Adrenal gland (tissue), 12 donors: Measurements from ENCODE around the gene MILR1. TPM values are rescaled to one million over a fixed set of nuclear protein-coding genes. Genes with fewer than 3 reads are reported as not detected.

Experiments
- DNase-seq, 7 donors: peaks; one replicate each; pipeline ENCODE4 v3.0.0-alpha.2; 2019 to 2020
- H3K27ac ChIP-seq, 5 donors: fragments of 200-600 bp; sonication (generic) in 4 of 5; 1 replicate in 3 of 5; 2 replicates in 2 of 5; pipeline versions ENCODE4 v1.5.1 to v1.8.0; 2016 to 2020; ENCODE audit warnings: mild to moderate bottlenecking in 1 of 5
- H3K27me3 ChIP-seq: fragments of 200-600 bp; 2 replicates; pipeline ENCODE4 v1.8.0; 2021
- H3K36me3 ChIP-seq, 2 donors: fragments of 200-600 bp; replicated peaks in 1 of 2; 1 replicate in 1 of 2; 2 replicates in 1 of 2; pipeline versions ENCODE4 v1.5.1 to v1.8.0; 2018 to 2022
- H3K4me1 ChIP-seq, 2 donors: fragments of 200-600 bp; replicated peaks in 1 of 2; 1 replicate in 1 of 2; 2 replicates in 1 of 2; pipeline versions ENCODE4 v1.5.1 to v1.8.0; 2018 to 2021
- H3K4me3 ChIP-seq, 4 donors: fragments of 200-600 bp; sonication (generic) in 3 of 4; one replicate each; pipeline ENCODE4 v1.5.1; 2016 to 2018
- H3K9me3 ChIP-seq, 3 donors: fragments of 200-600 bp; sonication (generic) in 1 of 3; replicated peaks in 1 of 3; 1 replicate in 2 of 3; 2 replicates in 1 of 3; pipeline versions ENCODE4 v1.5.1 to v1.8.0; 2016 to 2021
- POLR2A ChIP-seq, 2 donors: fragments of 450-650 bp; IDR thresholded peaks; one replicate each; pipeline ENCODE4 v1.6.1; 2017; ENCODE audit warnings: antibody characterized with exemption in 2 of 2, mild to moderate bottlenecking in 2 of 2, moderate library complexity in 1 of 2
- WGBS, 4 donors: extraction: QIAGEN DNeasy Blood & Tissue Kit in 2 of 4; methylation state at CpG; one replicate each; pipeline versions ENCODE4 v1.1.5 to v1.1.7; 2013 to 2017; 5-methylcytosine and 5-hydroxymethylcytosine counted together
- intact Hi-C, 2 donors: fragments of 100-400 bp; cut with DNase I; formaldehyde crosslinking; loops; one replicate each; pipeline versions ENCODE4 v1.14.1 to v1.15.0; 2022 to 2023
- polyA plus RNA-seq, 3 donors: library from polyadenylated mRNA; stranded (reverse); fragments of 200-250 nt in 2 of 3; fragments of 350-450 nt in 1 of 3; fragmentation: Illumina TruSeq in 1 of 3; extraction: RNeasy Lipid Tissue Mini Kit (QIAGEN cat#74804) in 1 of 3; gene quantifications; one replicate each; pipeline ENCODE4 v1.2.3, GENCODE V29; 2013 to 2014
- total RNA-seq, 9 donors: library from RNA; depleted of rRNA in 4 of 9; stranded (reverse); fragments of >200 nt in 4 of 9; fragments of 120-200 nt in 1 of 9; fragmentation: NEBNext Ultra II Directional in 1 of 9; extraction: Animal tissue kit (Norgen Biotek cat#: 25700) in 1 of 9; gene quantifications; one replicate each; pipeline versions ENCODE4 v1.1.0 to v1.2.4, GENCODE V29; 2013 to 2023
- TF ChIP-seq, protein P1 (sequence below), 6 experiments: fragments of 450-650 bp in 4 of 6; fragments of 200-600 bp in 2 of 6; sonication (generic) in 1 of 6; IDR thresholded peaks; 1 replicate in 5 of 6; 2 replicates in 1 of 6; pipeline versions ENCODE4 v1.5.1 to v1.8.0; 2016 to 2021; ENCODE audit warnings: antibody characterized with exemption in 6 of 6, mild to moderate bottlenecking in 2 of 6, moderate library complexity in 1 of 6
- donor health status: healthy with polysubstance abuse.
- donor health status: Bipolar disorder and iron deficiency.
- donor health status: DM: yes; HTN: yes; CAD: no.
- donor health status: DM: no; HTN: no; CAD: no.
- donor health status: DM: no; HTN: no; CAD: no.
- donor health status: DM: yes; HTN: yes; CAD: no.

Gene MILR1
- total and polyA plus RNA-seq, 12 donors = 2.9 to 28.0 (median 17.1) TPM

DNA sequence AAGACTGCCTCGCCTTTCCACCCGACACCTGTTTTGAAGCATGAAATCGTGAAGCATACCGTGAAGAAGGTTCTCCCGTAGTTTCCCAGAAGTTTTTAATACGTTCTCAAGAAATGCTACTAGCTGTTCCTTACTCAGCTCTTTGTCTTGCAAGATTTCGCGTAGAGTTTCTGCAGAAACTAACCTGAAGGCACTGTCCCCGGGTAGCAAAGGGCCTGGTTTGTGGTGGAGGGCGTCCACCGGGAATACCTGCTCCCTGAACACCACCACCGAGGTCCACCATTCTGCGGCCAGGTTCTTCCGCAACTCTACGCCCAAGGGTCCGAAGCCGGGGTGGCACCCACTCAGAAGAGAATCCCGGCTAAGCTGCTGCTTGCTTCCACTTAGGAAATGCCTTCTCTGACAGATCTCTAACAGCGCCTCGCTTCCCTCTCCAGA, 47.5 kb downstream of the MILR1 start:
- H3K36me3 ChIP-seq = peaks cover 0 to 55% of the 10 kb centered on the region in 2 donors
- no peaks in the 10 kb centered on the region for H3K27me3 ChIP-seq
- no peak for DNase-seq
- WGBS, 4 donors = 0 to 2% (median 1%) methylated on average over 19 to 20 of the region's 20 CpGs
- intact Hi-C loops = no loop called here
- no peaks in the 10 kb centered on the region for H3K9me3 ChIP-seq
- no peak for TF ChIP-seq POLR2A (IDR thresholded peaks at IDR 0.05)
- H3K27ac ChIP-seq = peak overlapping the region; percentile 37 to 89 (median 76)
- peaks cover 24 to 64% of the 10 kb centered on the region in 2 donors for H3K4me1 ChIP-seq
- H3K4me3 ChIP-seq = peak overlapping the region; percentile 16 to 71 (median 50)

DNA sequence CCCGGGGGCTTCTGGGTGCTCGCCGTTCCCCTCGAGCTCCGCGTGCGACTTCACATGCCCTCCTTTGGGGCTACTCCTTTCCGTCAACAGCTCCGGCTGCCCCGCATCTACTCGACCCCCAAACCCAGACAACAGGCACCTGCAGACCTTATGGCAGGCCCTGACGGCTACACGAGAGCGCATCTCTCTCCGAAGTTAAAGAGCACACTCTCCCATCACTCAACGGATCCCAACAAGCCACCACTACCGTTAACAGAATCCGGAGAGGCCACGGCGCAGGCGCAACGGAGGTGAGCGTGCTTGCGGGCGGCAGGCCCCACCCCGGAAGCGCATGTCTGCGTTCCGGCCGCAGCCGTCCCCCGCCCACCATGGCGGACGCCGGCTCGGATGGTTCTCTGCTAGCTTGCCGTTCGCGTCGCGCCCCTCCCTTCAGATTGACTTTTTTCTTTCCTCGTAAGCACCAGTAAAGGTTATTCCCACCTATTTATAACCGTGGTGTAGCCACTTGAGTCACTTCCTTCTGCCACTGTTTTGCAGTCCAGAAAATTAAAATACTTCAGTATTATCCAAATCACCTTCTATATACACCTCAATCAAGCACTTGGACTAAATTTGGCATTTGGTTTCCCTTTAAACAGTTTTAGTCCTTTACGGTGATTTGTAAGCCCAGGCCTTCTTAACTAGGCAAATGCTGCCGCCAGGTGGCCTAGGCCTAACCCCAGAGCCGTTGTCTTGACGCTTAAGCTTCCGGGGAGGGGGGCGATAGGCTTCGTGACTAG, 48.1 kb downstream of the MILR1 start, which contains the start of gene POLG2:
POLG2 (minus strand) TSS at position 269 of the 779 bp plus-strand sequence; CDS start at position 183, 86 bp downstream.
- Histone ChIP-seq H3K9me3 (no peaks in the 10 kb centered on the region), H3K36me3 (peaks cover 0 to 57% of the 10 kb centered on the region in 2 donors), H3K27me3 (no peaks in the 10 kb centered on the region), H3K4me3 (peak within 1 kb of the TSS; percentile 16 to 71 (median 50)), H3K4me1 (peaks cover 30 to 70% of the 10 kb centered on the region in 2 donors), H3K27ac (peak within 1 kb of the TSS; percentile 37 to 89 (median 76))
- 0 to 2% (median 1%) methylated on average over 33 to 50 of the region's 50 CpGs for WGBS, 4 donors
- peak; percentile 89 to 96 (median 94) for DNase-seq
- intact Hi-C loops = no loop called here
- peak; percentile 36 to 83 for TF ChIP-seq POLR2A (IDR thresholded peaks at IDR 0.05)
- TF ChIP-seq, protein P1, sequence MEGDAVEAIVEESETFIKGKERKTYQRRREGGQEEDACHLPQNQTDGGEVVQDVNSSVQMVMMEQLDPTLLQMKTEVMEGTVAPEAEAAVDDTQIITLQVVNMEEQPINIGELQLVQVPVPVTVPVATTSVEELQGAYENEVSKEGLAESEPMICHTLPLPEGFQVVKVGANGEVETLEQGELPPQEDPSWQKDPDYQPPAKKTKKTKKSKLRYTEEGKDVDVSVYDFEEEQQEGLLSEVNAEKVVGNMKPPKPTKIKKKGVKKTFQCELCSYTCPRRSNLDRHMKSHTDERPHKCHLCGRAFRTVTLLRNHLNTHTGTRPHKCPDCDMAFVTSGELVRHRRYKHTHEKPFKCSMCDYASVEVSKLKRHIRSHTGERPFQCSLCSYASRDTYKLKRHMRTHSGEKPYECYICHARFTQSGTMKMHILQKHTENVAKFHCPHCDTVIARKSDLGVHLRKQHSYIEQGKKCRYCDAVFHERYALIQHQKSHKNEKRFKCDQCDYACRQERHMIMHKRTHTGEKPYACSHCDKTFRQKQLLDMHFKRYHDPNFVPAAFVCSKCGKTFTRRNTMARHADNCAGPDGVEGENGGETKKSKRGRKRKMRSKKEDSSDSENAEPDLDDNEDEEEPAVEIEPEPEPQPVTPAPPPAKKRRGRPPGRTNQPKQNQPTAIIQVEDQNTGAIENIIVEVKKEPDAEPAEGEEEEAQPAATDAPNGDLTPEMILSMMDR (IDR thresholded peaks at IDR 0.05) = peak; percentile 9 to 55 (median 42)

- Histone ChIP-seq H3K9me3 (no peaks in the 10 kb centered on the region), H3K4me3 (peak overlapping the region in 1 of 4 donors; percentile 71), H3K27me3 (no peaks in the 10 kb centered on the region), H3K27ac (peak overlapping the region; percentile 37 to 89 (median 76)), H3K4me1 (peaks cover 35 to 76% of the 10 kb centered on the region in 2 donors), H3K36me3 (peaks cover 0 to 62% of the 10 kb centered on the region in 2 donors)
- WGBS, 4 donors = 35 to 50% (median 41%) methylated on average over 4 of the region's 4 CpGs
- intact Hi-C loops = no loop called here
- TF ChIP-seq POLR2A (IDR thresholded peaks at IDR 0.05) = no peak
- TF ChIP-seq, protein P1 (IDR thresholded peaks at IDR 0.05) = no peak
- no peak for DNase-seq
These were observed 48.7 kb downstream of the MILR1 start for GRCh38 chr17:64497565-64498035.

DNA sequence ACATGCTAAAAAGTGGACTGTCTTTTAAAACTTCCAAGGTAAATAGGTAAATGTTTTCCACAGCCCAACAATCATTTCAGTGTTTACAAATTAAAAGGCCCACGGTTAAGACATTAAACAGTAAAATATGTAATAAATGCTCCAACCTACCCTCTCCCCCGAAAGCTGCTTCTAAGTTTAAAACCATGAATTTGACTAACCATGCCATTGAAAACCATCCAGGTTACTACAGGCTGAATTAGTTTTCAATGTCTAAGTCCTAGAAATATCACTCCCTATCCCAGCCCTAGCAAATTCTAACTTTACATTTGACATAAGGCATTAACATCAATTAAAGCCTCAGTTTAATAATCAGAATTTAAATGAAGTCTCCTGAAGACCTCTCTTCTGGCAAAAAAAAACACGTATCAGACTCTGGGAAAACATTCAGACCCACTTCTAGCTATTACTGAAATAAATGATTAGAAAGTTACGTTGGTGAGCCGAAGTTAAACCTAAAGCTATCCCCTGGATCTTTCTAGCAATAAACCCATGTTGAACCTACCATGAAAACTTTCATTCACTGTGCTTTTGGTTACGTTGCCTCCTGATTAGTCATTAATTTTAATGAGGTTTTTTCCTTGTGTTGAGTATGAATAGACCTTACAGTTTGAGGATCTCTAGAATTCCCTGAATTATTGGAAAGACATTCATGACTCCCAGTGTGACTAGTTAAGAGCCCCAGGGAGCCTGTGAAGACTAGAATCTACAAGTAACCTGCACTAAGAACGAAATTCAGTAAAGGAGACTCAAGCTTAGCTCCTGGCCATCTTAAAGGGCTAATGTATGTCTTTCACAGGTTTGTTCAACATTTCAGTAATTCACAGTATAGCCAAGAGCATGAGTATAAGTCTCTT, 49.6 kb downstream of the MILR1 start:
- Histone ChIP-seq H3K4me3 (no peak overlapping the region), H3K9me3 (no peaks in the 10 kb centered on the region), H3K27me3 (no peaks in the 10 kb centered on the region), H3K36me3 (peaks cover 0 to 63% of the 10 kb centered on the region in 2 donors), H3K4me1 (peaks cover 41 to 86% of the 10 kb centered on the region in 2 donors), H3K27ac (peak overlapping the region in 1 of 5 donors; percentile 61)
- no peak for DNase-seq
- 60 to 66% (median 63%) methylated on average over 7 of the region's 7 CpGs for WGBS, 4 donors
- intact Hi-C loops = no loop called here
- TF ChIP-seq POLR2A (IDR thresholded peaks at IDR 0.05) = no peak
